ENCODE results near the gene TTC12. TPM values are rescaled to one million over a fixed set of nuclear protein-coding genes. Genes with fewer than 3 reads are reported as not detected.
"Not testable (repeated sequence)": the region's sequence is repeated elsewhere in the genome, so short reads cannot be mapped to it uniquely, and the experiment has no call there.

The TTC12 gene
- total RNA-seq, 1 experiment from 2014 or later = 30.5 TPM

DNA sequence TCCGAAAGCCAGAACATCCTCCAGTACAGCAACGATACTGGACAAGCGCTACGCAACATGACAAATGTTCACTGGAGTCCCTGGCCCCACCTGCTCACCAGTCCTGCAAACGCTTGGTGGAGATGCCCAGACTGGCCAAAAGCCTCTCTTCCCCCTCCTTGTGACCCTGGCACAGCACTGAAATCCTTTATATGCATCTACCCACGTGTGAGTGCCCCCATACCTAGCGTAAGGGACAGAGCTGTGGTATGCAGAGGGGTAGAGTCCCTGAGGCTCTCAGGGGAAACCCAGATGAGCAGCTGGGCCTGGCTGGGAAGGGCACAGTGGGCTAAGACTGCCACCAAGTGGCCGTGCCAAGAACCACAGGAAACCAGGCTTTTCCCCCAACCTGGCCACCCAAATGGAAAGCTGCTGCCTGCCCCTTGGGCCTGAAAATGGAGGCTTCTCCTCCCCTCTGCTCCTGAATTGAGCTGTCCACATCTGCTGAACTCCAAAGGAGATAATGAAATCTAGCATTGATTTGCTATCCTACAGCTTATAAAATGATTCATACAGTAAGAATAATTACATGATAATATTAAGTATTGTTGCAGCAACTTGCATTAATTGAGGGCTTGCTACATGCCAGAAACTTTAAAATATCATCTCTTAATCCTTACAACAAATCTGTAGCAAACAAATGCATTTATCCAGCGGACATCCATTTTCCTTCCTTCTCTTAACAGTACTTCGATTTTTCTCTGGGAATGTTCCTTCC is 24.8 kb upstream of the TTC12 start:
- POLR2A ChIA-PET = interaction anchor here (0.6 to 1.2 kb wide), 2 partner anchors 328 to 701 kb away, joined by 4 to 5 read pairs; partner anchors contain the start of gene NCAM1
- BruUV-seq (replicated peaks) = no TSS peak

DNA sequence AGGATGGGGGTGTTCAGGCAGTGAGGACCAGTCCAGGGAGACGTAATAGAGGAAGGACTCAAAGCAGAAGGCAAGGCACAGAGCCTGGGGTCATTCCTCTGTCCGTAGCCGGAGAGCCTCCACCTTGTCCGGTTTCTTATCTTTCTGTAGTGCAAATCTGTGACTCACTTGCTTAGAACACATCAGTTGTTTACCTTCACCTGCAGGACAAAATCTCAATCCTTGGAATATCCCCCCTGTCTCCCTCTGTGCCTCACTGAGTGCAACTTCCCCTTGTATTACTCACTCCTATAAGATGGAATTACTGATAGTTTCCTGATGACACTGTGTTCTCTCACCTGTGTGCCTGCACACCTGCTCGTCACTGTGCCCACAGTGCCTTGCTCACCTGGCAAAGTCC is 20.4 kb upstream of the TTC12 start:
- H3K4me1 Mint-ChIP-seq (ENCODE audit: insufficient read depth, unreplicated experiment) = no peaks in the 10 kb centered on the region
- H3K9me3 Mint-ChIP-seq (ENCODE audit: unreplicated experiment) = no peaks in the 10 kb centered on the region
- H3K4me3 Mint-ChIP-seq (ENCODE audit: unreplicated experiment) = no peak overlapping the region
- intact Hi-C loops (cut with micrococcal nuclease) = no loop called here
- no peak overlapping the region for H3K27ac Mint-ChIP-seq (ENCODE audit: low read depth, unreplicated experiment)
- peaks cover 46% of the 10 kb centered on the region for H3K27me3 Mint-ChIP-seq (ENCODE audit: insufficient read depth, unreplicated experiment)
- CTCF ChIA-PET = interaction anchor here (2.7 kb wide), 1 partner anchor 706 kb away, joined by 8 read pairs; no protein-coding TSS in a partner anchor
- BruUV-seq (replicated peaks) = no TSS peak
- TF ChIP-seq, protein P1, sequence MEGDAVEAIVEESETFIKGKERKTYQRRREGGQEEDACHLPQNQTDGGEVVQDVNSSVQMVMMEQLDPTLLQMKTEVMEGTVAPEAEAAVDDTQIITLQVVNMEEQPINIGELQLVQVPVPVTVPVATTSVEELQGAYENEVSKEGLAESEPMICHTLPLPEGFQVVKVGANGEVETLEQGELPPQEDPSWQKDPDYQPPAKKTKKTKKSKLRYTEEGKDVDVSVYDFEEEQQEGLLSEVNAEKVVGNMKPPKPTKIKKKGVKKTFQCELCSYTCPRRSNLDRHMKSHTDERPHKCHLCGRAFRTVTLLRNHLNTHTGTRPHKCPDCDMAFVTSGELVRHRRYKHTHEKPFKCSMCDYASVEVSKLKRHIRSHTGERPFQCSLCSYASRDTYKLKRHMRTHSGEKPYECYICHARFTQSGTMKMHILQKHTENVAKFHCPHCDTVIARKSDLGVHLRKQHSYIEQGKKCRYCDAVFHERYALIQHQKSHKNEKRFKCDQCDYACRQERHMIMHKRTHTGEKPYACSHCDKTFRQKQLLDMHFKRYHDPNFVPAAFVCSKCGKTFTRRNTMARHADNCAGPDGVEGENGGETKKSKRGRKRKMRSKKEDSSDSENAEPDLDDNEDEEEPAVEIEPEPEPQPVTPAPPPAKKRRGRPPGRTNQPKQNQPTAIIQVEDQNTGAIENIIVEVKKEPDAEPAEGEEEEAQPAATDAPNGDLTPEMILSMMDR (IDR thresholded peaks at IDR 0.05; ENCODE audit: unreplicated experiment) = no peak
- DNase-seq (ENCODE audit: unreplicated experiment) = no peak
- H3K36me3 Mint-ChIP-seq (ENCODE audit: insufficient read depth, unreplicated experiment) = no peaks in the 10 kb centered on the region
- POLR2A ChIA-PET = no interaction called here

More for the DNA sequence above, 24.8 kb upstream of the TTC12 start:
- CTCF ChIA-PET = interaction anchor here (0.6 to 6.4 kb wide), 65 partner anchors 8 to 1394 kb away, joined by 3 to 74 read pairs (median 4); no protein-coding TSS in a partner anchor
- peak; percentile 58 for DNase-seq (ENCODE audit: unreplicated experiment)
- Mint-ChIP-seq H3K4me3 (ENCODE audit: unreplicated experiment) (no peak overlapping the region), H3K9me3 (ENCODE audit: unreplicated experiment) (no peaks in the 10 kb centered on the region), H3K27me3 (ENCODE audit: insufficient read depth, unreplicated experiment) (peaks cover 38% of the 10 kb centered on the region), H3K36me3 (ENCODE audit: insufficient read depth, unreplicated experiment) (no peaks in the 10 kb centered on the region), H3K4me1 (ENCODE audit: insufficient read depth, unreplicated experiment) (no peaks in the 10 kb centered on the region), H3K27ac (ENCODE audit: low read depth, unreplicated experiment) (no peak overlapping the region)
- TF ChIP-seq, protein P1 (IDR thresholded peaks at IDR 0.05; ENCODE audit: unreplicated experiment) = peak; percentile 99
- intact Hi-C loops (cut with micrococcal nuclease) = loop anchor here (1.0 to 2.0 kb wide), 6 partner anchors 175 to 1071 kb away; no protein-coding TSS in a partner anchor

DNA sequence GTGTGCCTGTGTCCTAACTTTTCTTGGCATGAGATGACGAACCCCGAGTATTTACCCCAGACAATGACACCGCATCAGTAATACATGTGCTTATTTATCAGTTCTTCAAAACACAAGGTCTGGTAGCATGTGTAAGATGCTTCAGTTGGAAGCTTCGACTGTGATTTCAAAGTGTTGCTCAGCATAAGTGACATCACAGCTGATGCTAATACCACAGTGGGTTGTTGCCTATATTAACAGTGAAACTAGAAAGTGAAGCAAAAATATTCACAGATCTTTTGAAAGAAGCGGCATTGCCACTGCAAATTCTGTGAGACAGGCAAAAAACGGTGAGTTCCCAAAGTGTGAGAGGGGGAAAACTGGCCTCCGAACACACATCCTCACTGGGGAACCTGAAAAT is 18.4 kb upstream of the TTC12 start:
- intact Hi-C loops (cut with micrococcal nuclease) = no loop called here
- no peak for DNase-seq (ENCODE audit: unreplicated experiment)
- Mint-ChIP-seq H3K9me3 (ENCODE audit: unreplicated experiment) (no peaks in the 10 kb centered on the region), H3K4me3 (ENCODE audit: unreplicated experiment) (no peak overlapping the region), H3K4me1 (ENCODE audit: insufficient read depth, unreplicated experiment) (no peaks in the 10 kb centered on the region), H3K27ac (ENCODE audit: low read depth, unreplicated experiment) (no peak overlapping the region), H3K36me3 (ENCODE audit: insufficient read depth, unreplicated experiment) (no peaks in the 10 kb centered on the region), H3K27me3 (ENCODE audit: insufficient read depth, unreplicated experiment) (peaks cover 65% of the 10 kb centered on the region)
- BruUV-seq (replicated peaks) = no TSS peak
- ChIA-PET CTCF (interaction anchor here (0.7 to 2.7 kb wide), 4 partner anchors 9 to 1016 kb away, joined by 3 to 8 read pairs (median 4); no protein-coding TSS in a partner anchor), POLR2A (no interaction called here)
- TF ChIP-seq, protein P1 (IDR thresholded peaks at IDR 0.05; ENCODE audit: unreplicated experiment) = no peak

DNA sequence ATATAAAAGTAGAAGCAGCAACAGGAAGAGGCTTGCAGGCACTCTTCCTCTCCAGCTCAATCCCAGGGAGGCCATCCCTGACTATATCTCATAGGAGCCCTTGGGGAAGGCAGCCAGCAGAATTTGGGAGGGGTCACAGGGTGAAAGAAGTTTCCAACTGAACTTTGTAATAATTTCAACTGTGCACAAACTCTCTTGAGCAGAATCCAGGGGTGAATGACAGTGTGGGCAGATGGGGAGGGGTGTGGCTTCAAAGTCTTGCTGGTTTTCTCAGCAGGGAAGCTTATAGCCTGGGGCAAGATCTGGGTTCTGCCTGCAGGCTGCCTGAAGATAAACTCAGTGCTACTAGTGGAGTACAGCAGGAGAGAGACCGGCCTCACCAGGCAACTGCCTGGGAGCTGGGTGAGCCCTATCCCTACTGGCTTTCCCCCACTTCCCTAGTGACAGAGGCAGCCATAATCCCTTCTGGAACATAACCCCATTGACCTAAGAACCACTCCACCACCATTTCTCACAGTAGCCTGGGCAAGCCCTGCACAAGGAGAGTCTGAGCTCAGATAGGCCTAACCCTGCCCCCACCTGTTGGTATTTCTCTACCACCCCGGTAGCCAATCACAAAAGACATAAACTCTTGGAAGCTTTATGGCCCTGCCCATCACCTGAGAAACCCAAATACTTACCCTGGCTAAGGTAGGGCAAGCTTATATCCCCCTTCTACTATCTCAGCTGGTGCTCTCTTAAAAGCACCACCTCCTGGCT is 17.8 kb upstream of the TTC12 start:
- H3K27ac Mint-ChIP-seq (ENCODE audit: low read depth, unreplicated experiment) = no peak overlapping the region
- DNase-seq (ENCODE audit: unreplicated experiment) = no peak
- ChIA-PET CTCF (interaction anchor here (0.7 to 3.0 kb wide), 7 partner anchors 8 to 1017 kb away, joined by 3 to 15 read pairs (median 5); no protein-coding TSS in a partner anchor), POLR2A (interaction anchor here (0.7 kb wide), 1 partner anchor 496 kb away, joined by 3 read pairs; no protein-coding TSS in a partner anchor)
- no peak overlapping the region for H3K4me3 Mint-ChIP-seq (ENCODE audit: unreplicated experiment)
- H3K36me3 Mint-ChIP-seq (ENCODE audit: insufficient read depth, unreplicated experiment) = no peaks in the 10 kb centered on the region
- no peaks in the 10 kb centered on the region for H3K9me3 Mint-ChIP-seq (ENCODE audit: unreplicated experiment)
- intact Hi-C loops (cut with micrococcal nuclease) = no loop called here
- H3K4me1 Mint-ChIP-seq (ENCODE audit: insufficient read depth, unreplicated experiment) = no peaks in the 10 kb centered on the region
- no TSS peak for BruUV-seq (replicated peaks)
- peaks cover 65% of the 10 kb centered on the region for H3K27me3 Mint-ChIP-seq (ENCODE audit: insufficient read depth, unreplicated experiment)
- TF ChIP-seq, protein P1 (IDR thresholded peaks at IDR 0.05; ENCODE audit: unreplicated experiment) = no peak

DNA sequence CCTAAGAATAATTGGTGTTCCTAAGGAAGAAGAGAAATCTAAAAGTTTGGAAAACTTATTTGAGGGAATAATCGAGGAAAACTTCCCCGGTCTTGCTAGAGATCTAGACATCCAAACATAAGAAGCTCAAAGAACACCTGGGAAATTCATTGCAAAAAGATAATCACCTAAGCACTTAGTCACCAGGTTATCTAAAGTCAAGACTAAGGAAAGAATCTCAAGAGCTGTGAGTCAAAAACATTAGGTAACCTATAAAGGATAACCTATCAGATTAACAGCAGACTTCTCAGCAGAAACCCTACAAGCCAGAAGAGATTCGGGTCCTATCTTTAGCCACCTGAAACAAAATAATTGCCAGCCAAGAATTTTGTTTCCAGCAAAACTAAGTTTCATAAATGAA is 15.9 kb upstream of the TTC12 start:
- H3K9me3 Mint-ChIP-seq (ENCODE audit: unreplicated experiment); H3K27ac Mint-ChIP-seq (ENCODE audit: low read depth, unreplicated experiment); intact Hi-C loops (cut with micrococcal nuclease); BruUV-seq (replicated peaks); H3K4me3 Mint-ChIP-seq (ENCODE audit: unreplicated experiment); H3K4me1 Mint-ChIP-seq (ENCODE audit: insufficient read depth, unreplicated experiment); DNase-seq (ENCODE audit: unreplicated experiment); POLR2A ChIA-PET; H3K36me3 Mint-ChIP-seq (ENCODE audit: insufficient read depth, unreplicated experiment): not testable (repeated sequence)
- peaks cover 50% of the 10 kb centered on the region for H3K27me3 Mint-ChIP-seq (ENCODE audit: insufficient read depth, unreplicated experiment)
- CTCF ChIA-PET = interaction anchor here (0.7 to 4.6 kb wide), 6 partner anchors 8 to 498 kb away, joined by 4 to 25 read pairs (median 6); no protein-coding TSS in a partner anchor
